Body of pancreas (tissue), 4 donors: Measurements from ENCODE around the gene ERV3-1. TPM values are rescaled to one million over a fixed set of nuclear protein-coding genes. Genes with fewer than 3 reads are reported as not detected.
A peak's percentile ranks its signal among the peaks of the same experiment; 100 is the strongest.

ENCODE experiments used
- ATAC-seq: fragments of 150-250 bp; one replicate; pipeline ENCODE4 v1.9.1; 2016
- DNase-seq, 4 donors: peaks; one replicate each; pipeline ENCODE4 v3.0.0-alpha.2; 2019
- H3K27ac ChIP-seq, 4 donors: fragments of 200-600 bp; sonication (generic); 1 replicate in 3 of 4; 2 replicates in 1 of 4; pipeline versions ENCODE4 v1.5.1 to v1.6.1; 2016 to 2019; ENCODE audit warnings: mild to moderate bottlenecking in 1 of 4, mixed read lengths in 1 of 4, moderate library complexity in 1 of 4
- H3K27me3 ChIP-seq, 2 donors: fragments of 200-600 bp; sonication (generic); one replicate each; pipeline ENCODE4 v1.6.0; 2016; ENCODE audit warnings: mild to moderate bottlenecking in 1 of 2
- H3K36me3 ChIP-seq, 2 donors: fragments of 200-600 bp; sonication (generic); replicated peaks in 1 of 2; 2 replicates each; pipeline ENCODE4 v1.5.1; 2016; ENCODE audit warnings: low read depth in 2 of 2; ENCODE audit not compliant: insufficient read depth in 1 of 2
- H3K4me1 ChIP-seq: fragments of 200-600 bp; sonication (generic); one replicate; pipeline ENCODE4 v1.6.0; 2016
- H3K4me3 ChIP-seq, 2 donors: fragments of 200-600 bp; sonication (generic); 1 replicate in 1 of 2; 2 replicates in 1 of 2; pipeline ENCODE4 v1.5.1; 2016 to 2019
- H3K9me3 ChIP-seq, 3 donors: fragments of 200-600 bp; sonication (generic); 1 replicate in 2 of 3; 2 replicates in 1 of 3; pipeline ENCODE4 v1.5.1; 2016
- CTCF ChIP-seq, 7 experiments: fragments of 450-650 bp in 4 of 7; fragments of 200-600 bp in 3 of 7; sonication (generic) in 3 of 7; IDR thresholded peaks; one replicate each; pipeline ENCODE4 v1.5.1; 2016 to 2019; ENCODE audit warnings: antibody characterized with exemption in 7 of 7
- POLR2A ChIP-seq, 3 donors: fragments of 450-650 bp; IDR thresholded peaks; one replicate each; pipeline ENCODE4 v1.6.1; 2016; ENCODE audit warnings: antibody characterized with exemption in 3 of 3, mild to moderate bottlenecking in 2 of 3
- WGBS, 2 donors: methylation state at CpG; one replicate each; pipeline ENCODE4 v1.1.5; 2017; 5-methylcytosine and 5-hydroxymethylcytosine counted together
- intact Hi-C: fragments of 100-400 bp; cut with DNase I; formaldehyde crosslinking; loops from one replicate; pipeline ENCODE4 v1.15.1; 2023
- total RNA-seq, 2 donors: library from RNA; depleted of rRNA; stranded (reverse); fragments of >200 nt; gene quantifications; one replicate each; pipeline ENCODE4 v1.1.0, GENCODE V29; 2016

Gene ERV3-1
- total RNA-seq, 2 donors from 2014 or later: 9.2 to 16.6 TPM

GRCh38 chr7:65004575-65004974 lies 1.9 kb downstream of the ERV3-1 start:
- intact Hi-C loops: no loop called here
- peaks cover 64% of the 10 kb centered on the region for H3K4me1 ChIP-seq
- no peak for ATAC-seq
- H3K9me3 ChIP-seq: no peaks in the 10 kb centered on the region
- H3K27ac ChIP-seq: peak overlapping the region in 2 of 4 donors; percentile 31 to 95
- DNase-seq: no peak
- WGBS, 2 donors: 6 to 36% methylated on average over 1 of the region's 1 CpG
- no peaks in the 10 kb centered on the region for H3K36me3 ChIP-seq
- no peaks in the 10 kb centered on the region for H3K27me3 ChIP-seq
- H3K4me3 ChIP-seq: no peak overlapping the region
- TF ChIP-seq CTCF (IDR thresholded peaks at IDR 0.05) (no peak), POLR2A (IDR thresholded peaks at IDR 0.05) (no peak)

GRCh38 chr7:65002972-65003585 lies 3.4 kb downstream of the ERV3-1 start:
- no peak for TF ChIP-seq POLR2A (IDR thresholded peaks at IDR 0.05)
- no peak for TF ChIP-seq CTCF (IDR thresholded peaks at IDR 0.05)
- WGBS, 2 donors: 86 to 98% methylated on average over 2 of the region's 2 CpGs
- H3K4me3 ChIP-seq: no peak overlapping the region
- H3K36me3 ChIP-seq: no peaks in the 10 kb centered on the region
- H3K4me1 ChIP-seq: peaks cover 76% of the 10 kb centered on the region
- peak overlapping the region in 3 of 4 donors; percentile 28 to 60 (median 59) for H3K27ac ChIP-seq
- no peaks in the 10 kb centered on the region for H3K9me3 ChIP-seq
- H3K27me3 ChIP-seq: no peaks in the 10 kb centered on the region
- DNase-seq (no peak), ATAC-seq (no peak)
- intact Hi-C loops: no loop called here

- H3K36me3 ChIP-seq: no peaks in the 10 kb centered on the region
- no peaks in the 10 kb centered on the region for H3K27me3 ChIP-seq
- no peak for TF ChIP-seq POLR2A (IDR thresholded peaks at IDR 0.05)
- TF ChIP-seq CTCF (IDR thresholded peaks at IDR 0.05): no peak
- intact Hi-C loops: no loop called here
- peak overlapping the region in 2 of 4 donors; percentile 12 to 60 for H3K27ac ChIP-seq
- no peak for ATAC-seq
- no peak for DNase-seq
- H3K9me3 ChIP-seq: no peaks in the 10 kb centered on the region
- WGBS, 2 donors: 0% methylated on average over 1 of the region's 1 CpG
- H3K4me3 ChIP-seq: no peak overlapping the region
- H3K4me1 ChIP-seq: peaks cover 81% of the 10 kb centered on the region
Observed at GRCh38 chr7:65001291-65001814, 5.1 kb downstream of the ERV3-1 start.

GRCh38 chr7:64999165-65000004 lies 7.1 kb downstream of the ERV3-1 start:
- intact Hi-C loops: no loop called here
- Histone ChIP-seq H3K4me1 (peaks cover 68% of the 10 kb centered on the region), H3K9me3 (no peaks in the 10 kb centered on the region), H3K36me3 (no peaks in the 10 kb centered on the region), H3K27me3 (no peaks in the 10 kb centered on the region), H3K4me3 (no peak overlapping the region), H3K27ac (peak overlapping the region; percentile 53 to 83 (median 80))
- TF ChIP-seq CTCF (IDR thresholded peaks at IDR 0.05) (peak in 1 of 7 experiments; percentile 19), POLR2A (IDR thresholded peaks at IDR 0.05) (peak in 1 of 3 donors; percentile 38)
- WGBS, 2 donors: 25 to 60% methylated on average over 4 to 11 of the region's 11 CpGs
- peak; percentile 61 to 77 (median 68) for DNase-seq
- peak; percentile 78 for ATAC-seq
